Tibial nerve (tissue), 4 donors: ENCODE results near the gene NCOA7. TPM values are rescaled to one million over a fixed set of nuclear protein-coding genes. Genes with fewer than 3 reads are reported as not detected.

Experiments used
- DNase-seq, 2 donors: peaks; one replicate each; pipeline ENCODE4 v3.0.0-alpha.2; 2019; ENCODE audit warnings: low spot score in 2 of 2
- H3K27ac ChIP-seq, 4 donors: fragments of 200-600 bp; sonication (generic) in 3 of 4; one replicate each; pipeline ENCODE4 v1.5.1; 2017 to 2019; ENCODE audit warnings: mild to moderate bottlenecking in 1 of 4
- H3K27me3 ChIP-seq, 2 donors: fragments of 200-600 bp; sonication (generic) in 1 of 2; one replicate each; pipeline versions ENCODE4 v1.5.1 to v1.6.0; 2017 to 2019
- H3K36me3 ChIP-seq, 3 donors: fragments of 200-600 bp; sonication (generic); one replicate each; pipeline ENCODE4 v1.5.1; 2018 to 2019
- H3K4me1 ChIP-seq, 4 donors: fragments of 200-600 bp; sonication (generic) in 3 of 4; one replicate each; pipeline ENCODE4 v1.5.1; 2017 to 2019
- H3K4me3 ChIP-seq, 4 donors: fragments of 200-600 bp; sonication (generic) in 3 of 4; one replicate each; pipeline ENCODE4 v1.5.1; 2017 to 2019; ENCODE audit warnings: mild to moderate bottlenecking in 1 of 4, moderate library complexity in 1 of 4
- H3K9me3 ChIP-seq, 4 donors: fragments of 200-600 bp; sonication (generic) in 3 of 4; one replicate each; pipeline ENCODE4 v1.5.1; 2017 to 2019
- EP300 ChIP-seq, 2 donors: sonication (generic); formaldehyde crosslinking; IDR thresholded peaks; one replicate each; pipeline ENCODE4 v1.6.1; 2017; ENCODE audit warnings: antibody characterized with exemption in 2 of 2, mild to moderate bottlenecking in 1 of 2
- POLR2A ChIP-seq, 2 donors: fragments of 450-650 bp; IDR thresholded peaks; one replicate each; pipeline ENCODE4 v1.6.1; 2017; ENCODE audit warnings: antibody characterized with exemption in 2 of 2, mild to moderate bottlenecking in 2 of 2, moderate library complexity in 2 of 2
- WGBS, 2 donors: methylation state at CpG; one replicate each; pipeline ENCODE4 v1.1.5; 2018; 5-methylcytosine and 5-hydroxymethylcytosine counted together
- total RNA-seq, 4 donors: library from RNA; depleted of rRNA; stranded (reverse); fragments of >200 nt; gene quantifications; one replicate each; pipeline ENCODE4 v1.1.0, GENCODE V29; 2016
- TF ChIP-seq, protein P1 (sequence below), 5 experiments: fragments of 200-600 bp in 3 of 5; fragments of 450-650 bp in 2 of 5; sonication (generic) in 3 of 5; IDR thresholded peaks; one replicate each; pipeline ENCODE4 v1.5.1; 2016 to 2019; ENCODE audit warnings: antibody characterized with exemption in 5 of 5, mild to moderate bottlenecking in 3 of 5, moderate library complexity in 2 of 5

NCOA7 gene
- total RNA-seq, 4 donors from 2014 or later = 38.7 to 86.7 (median 59.7) TPM

DNA sequence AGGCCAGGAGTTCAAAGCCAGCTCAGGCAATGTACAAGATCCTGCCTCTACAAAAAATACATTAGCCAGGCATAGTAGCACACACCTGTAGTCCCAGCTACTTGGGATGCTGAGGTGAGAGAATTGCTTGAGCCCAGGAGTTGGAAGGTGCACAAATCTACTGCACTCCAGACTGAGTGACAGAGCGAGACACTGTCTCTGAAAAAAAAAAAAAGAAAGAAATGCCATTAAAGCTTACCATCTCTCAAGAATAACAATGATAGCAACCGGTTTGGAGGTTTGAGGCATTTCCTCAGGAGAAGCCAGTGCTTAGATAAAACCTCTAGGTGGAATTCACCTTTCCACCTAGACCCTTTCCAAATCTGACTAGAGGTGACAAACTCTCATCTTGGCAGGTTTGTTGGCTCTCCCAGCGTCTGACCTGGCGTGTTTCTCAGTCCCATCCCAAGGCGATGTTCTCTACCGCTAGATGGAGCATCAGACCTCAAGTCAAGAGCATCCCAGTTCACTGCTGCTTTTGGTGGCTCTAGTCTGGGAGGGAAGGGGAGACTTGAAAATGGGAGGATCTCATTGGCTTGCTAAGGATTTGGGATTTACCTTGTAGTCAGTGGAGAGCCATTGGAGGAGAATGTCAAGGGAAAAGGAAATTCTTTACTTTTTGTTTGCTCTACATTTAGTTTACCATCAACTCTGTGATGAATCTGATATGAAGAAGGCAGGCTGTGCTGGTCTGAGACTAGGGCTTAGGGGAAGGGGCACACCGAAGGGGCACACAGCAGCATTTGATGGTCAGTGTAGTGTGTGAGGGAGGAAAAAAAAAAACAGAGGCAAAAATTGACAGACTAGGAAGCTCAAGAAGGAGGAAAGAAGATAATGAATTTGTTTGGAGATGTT is 67.9 kb downstream of the NCOA7 start:
- Histone ChIP-seq H3K9me3 (no peaks in the 10 kb centered on the region), H3K4me1 (peaks cover 0 to 6% (median 0%) of the 10 kb centered on the region in 4 donors), H3K27me3 (no peaks in the 10 kb centered on the region), H3K36me3 (peaks cover 0 to 21% (median 0%) of the 10 kb centered on the region in 3 donors), H3K4me3 (no peak overlapping the region), H3K27ac (no peak overlapping the region)
- peak in 1 of 2 donors; percentile 59 for DNase-seq
- 35 to 45% methylated on average over 7 of the region's 7 CpGs for WGBS, 2 donors
- no peak for TF ChIP-seq POLR2A (IDR thresholded peaks at IDR 0.05)
- TF ChIP-seq EP300 (IDR thresholded peaks at IDR 0.05) = no peak
- TF ChIP-seq, protein P1, sequence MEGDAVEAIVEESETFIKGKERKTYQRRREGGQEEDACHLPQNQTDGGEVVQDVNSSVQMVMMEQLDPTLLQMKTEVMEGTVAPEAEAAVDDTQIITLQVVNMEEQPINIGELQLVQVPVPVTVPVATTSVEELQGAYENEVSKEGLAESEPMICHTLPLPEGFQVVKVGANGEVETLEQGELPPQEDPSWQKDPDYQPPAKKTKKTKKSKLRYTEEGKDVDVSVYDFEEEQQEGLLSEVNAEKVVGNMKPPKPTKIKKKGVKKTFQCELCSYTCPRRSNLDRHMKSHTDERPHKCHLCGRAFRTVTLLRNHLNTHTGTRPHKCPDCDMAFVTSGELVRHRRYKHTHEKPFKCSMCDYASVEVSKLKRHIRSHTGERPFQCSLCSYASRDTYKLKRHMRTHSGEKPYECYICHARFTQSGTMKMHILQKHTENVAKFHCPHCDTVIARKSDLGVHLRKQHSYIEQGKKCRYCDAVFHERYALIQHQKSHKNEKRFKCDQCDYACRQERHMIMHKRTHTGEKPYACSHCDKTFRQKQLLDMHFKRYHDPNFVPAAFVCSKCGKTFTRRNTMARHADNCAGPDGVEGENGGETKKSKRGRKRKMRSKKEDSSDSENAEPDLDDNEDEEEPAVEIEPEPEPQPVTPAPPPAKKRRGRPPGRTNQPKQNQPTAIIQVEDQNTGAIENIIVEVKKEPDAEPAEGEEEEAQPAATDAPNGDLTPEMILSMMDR (IDR thresholded peaks at IDR 0.05) = peak; percentile 34 to 62 (median 46)

DNA sequence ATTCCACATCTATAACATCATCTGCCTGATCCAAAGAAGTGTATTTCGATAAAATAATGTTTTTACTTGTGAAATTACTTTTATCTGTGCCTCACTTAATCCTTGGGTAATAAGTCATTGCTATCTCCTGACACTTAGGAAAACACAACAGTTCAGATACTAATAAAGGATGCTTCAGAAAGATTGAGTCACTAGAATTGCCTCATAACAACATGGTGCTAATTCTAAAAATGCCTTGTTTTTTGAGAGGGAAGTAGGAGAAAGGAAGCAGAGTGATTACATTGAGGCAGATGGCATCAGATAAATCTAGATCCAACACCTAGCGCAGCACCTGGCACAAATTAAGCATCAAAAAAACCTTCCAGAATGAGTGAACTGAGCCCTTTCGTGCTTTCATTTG is 69.0 kb downstream of the NCOA7 start:
- Histone ChIP-seq H3K27ac (no peak overlapping the region), H3K9me3 (no peaks in the 10 kb centered on the region), H3K4me3 (no peak overlapping the region), H3K27me3 (no peaks in the 10 kb centered on the region), H3K36me3 (peaks cover 0 to 21% (median 0%) of the 10 kb centered on the region in 3 donors), H3K4me1 (peaks cover 0 to 6% (median 0%) of the 10 kb centered on the region in 4 donors)
- no peak for DNase-seq
- TF ChIP-seq EP300 (IDR thresholded peaks at IDR 0.05) (no peak), POLR2A (IDR thresholded peaks at IDR 0.05) (no peak)
- TF ChIP-seq, protein P1 (IDR thresholded peaks at IDR 0.05) = no peak
- 92 to 93% methylated on average over 3 of the region's 3 CpGs for WGBS, 2 donors

DNA sequence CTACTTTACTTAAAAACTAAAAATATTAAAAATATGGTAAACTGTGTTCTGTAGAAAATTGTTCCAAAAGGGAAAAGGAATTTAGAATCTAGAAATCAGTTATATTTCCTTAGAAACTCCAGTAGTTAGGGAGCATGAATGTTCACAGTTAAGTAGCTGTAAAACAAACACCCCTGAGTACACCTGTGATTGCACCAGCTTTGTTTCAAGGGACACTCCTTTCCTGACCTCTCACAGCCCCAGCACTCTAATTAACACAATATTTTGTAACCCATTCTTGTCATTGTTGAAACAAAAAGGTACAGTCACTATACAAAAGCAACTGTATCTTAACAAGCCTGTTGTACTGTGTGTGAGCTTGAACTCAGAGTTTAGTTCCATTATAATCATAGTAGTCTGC is 72.3 kb downstream of the NCOA7 start:
- Histone ChIP-seq H3K27me3 (no peaks in the 10 kb centered on the region), H3K4me3 (no peak overlapping the region), H3K27ac (no peak overlapping the region), H3K9me3 (no peaks in the 10 kb centered on the region), H3K36me3 (no peaks in the 10 kb centered on the region), H3K4me1 (peaks cover 0 to 18% (median 0%) of the 10 kb centered on the region in 4 donors)
- DNase-seq = no peak
- TF ChIP-seq POLR2A (IDR thresholded peaks at IDR 0.05) (no peak), EP300 (IDR thresholded peaks at IDR 0.05) (no peak)
- TF ChIP-seq, protein P1 (IDR thresholded peaks at IDR 0.05) = no peak

DNA sequence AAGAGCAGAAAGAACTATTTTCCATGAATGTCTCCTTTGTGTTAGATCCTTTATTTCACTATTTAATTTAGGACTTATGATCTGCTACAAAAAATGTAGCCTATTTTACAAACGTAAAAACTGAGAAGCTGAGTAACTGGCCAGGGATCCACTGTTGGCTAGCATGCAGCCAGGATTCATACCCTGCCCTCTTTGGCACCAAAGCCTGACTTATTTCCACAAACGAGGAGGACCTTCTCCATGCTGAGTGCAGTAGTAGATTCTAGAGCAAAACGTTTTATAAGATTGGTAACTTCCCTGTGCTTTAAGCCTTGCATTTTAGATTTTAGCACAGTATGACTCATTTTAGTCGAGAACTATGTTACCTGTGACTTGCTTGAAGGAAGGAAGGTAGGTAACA is 74.3 kb downstream of the NCOA7 start:
- DNase-seq = no peak
- H3K9me3 ChIP-seq = no peaks in the 10 kb centered on the region
- H3K27ac ChIP-seq = no peak overlapping the region
- H3K36me3 ChIP-seq = no peaks in the 10 kb centered on the region
- no peak overlapping the region for H3K4me3 ChIP-seq
- H3K4me1 ChIP-seq = peaks cover 0 to 16% (median 0%) of the 10 kb centered on the region in 4 donors
- H3K27me3 ChIP-seq = no peaks in the 10 kb centered on the region
- TF ChIP-seq EP300 (IDR thresholded peaks at IDR 0.05) (no peak), POLR2A (IDR thresholded peaks at IDR 0.05) (no peak)
- TF ChIP-seq, protein P1 (IDR thresholded peaks at IDR 0.05) = no peak
- WGBS, 2 donors = 59% methylated on average over 4 of the region's 4 CpGs

DNA sequence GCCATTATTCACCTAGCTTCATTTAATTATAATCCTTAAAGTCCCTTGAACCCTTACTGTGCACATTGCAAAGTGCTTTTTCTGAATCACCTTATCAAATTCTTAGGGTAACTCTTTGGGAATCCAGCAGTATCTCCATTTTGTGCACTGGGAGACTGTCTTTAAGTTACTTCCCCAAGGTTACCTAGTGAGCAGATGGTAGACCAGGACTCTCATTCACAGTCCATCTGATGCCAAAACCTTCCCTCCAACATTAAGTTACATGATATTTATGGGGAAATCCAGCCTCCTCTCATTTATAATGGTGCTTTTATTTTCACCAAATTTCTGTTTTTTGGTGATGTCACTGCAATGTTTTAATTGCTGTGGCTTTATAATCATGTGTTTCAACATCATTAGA is 75.7 kb downstream of the NCOA7 start:
- no peak overlapping the region for H3K4me3 ChIP-seq
- TF ChIP-seq EP300 (IDR thresholded peaks at IDR 0.05) (no peak), POLR2A (IDR thresholded peaks at IDR 0.05) (no peak)
- TF ChIP-seq, protein P1 (IDR thresholded peaks at IDR 0.05) = no peak
- DNase-seq = no peak
- H3K9me3 ChIP-seq = no peaks in the 10 kb centered on the region
- no peaks in the 10 kb centered on the region for H3K36me3 ChIP-seq
- peaks cover 0 to 16% (median 0%) of the 10 kb centered on the region in 4 donors for H3K4me1 ChIP-seq
- no peaks in the 10 kb centered on the region for H3K27me3 ChIP-seq
- H3K27ac ChIP-seq = no peak overlapping the region
